Measurements from ENCODE around the gene MT1A.

- no peak for TF ChIP-seq CTCF (IDR thresholded peaks at IDR 0.05 in 2 of 3, conservative IDR thresholded peaks at IDR 0.05 in 1 of 3; ENCODE audit: control insufficient read depth in 2 of 3, extremely low read depth in 1 of 3, insufficient read depth in 1 of 3, low read depth in 3 of 3, low read length in 3 of 3)
- no peak for TF ChIP-seq MYB (IDR thresholded peaks at IDR 0.05; ENCODE audit: borderline replicate concordance, low read depth, low read length)
- TF ChIP-seq WRNIP1 (IDR thresholded peaks at IDR 0.05; ENCODE audit: borderline replicate concordance, low read depth, low read length), result no peak
- no peak for TF ChIP-seq TAF1 (IDR thresholded peaks at IDR 0.05; ENCODE audit: borderline replicate concordance, low read depth, low read length)
- no peak for TF ChIP-seq ELK1 (IDR thresholded peaks at IDR 0.05; ENCODE audit: low read depth, low read length)
- TF ChIP-seq SUZ12 (IDR thresholded peaks at IDR 0.05; ENCODE audit: unreplicated experiment), result no peak
- TF ChIP-seq POLR2A (IDR thresholded peaks at IDR 0.05; ENCODE audit: low read depth, low read length), result no peak
- TF ChIP-seq MAX (IDR thresholded peaks at IDR 0.05; ENCODE audit: low read depth, low read length), result no peak
- no peak for TF ChIP-seq POLR2AphosphoS5 (IDR thresholded peaks at IDR 0.05; ENCODE audit: low read length)
- no peak for TF ChIP-seq MYC (IDR thresholded peaks at IDR 0.05; ENCODE audit: insufficient read depth, insufficient read length, insufficient replicate concordance, low read length, severe bottlenecking)
- TF ChIP-seq IKZF1 (conservative IDR thresholded peaks at IDR 0.05), result no peak
Measured at GRCh38 chr16:56652600-56652999, 14.1 kb downstream of the MT1A start.

Measured in GM12878 (cell line).